Measurements from ENCODE around the gene MYADML2.
A peak's percentile ranks its signal among the peaks of the same experiment; 100 is the strongest.
"Not testable (repeated sequence)": the region's sequence is repeated elsewhere in the genome, so short reads cannot be mapped to it uniquely, and the experiment has no call there.

MYADML2 gene

GRCh38 chr17:81959362-81960129 lies 12.5 kb upstream of the MYADML2 start:
- peak; percentile 47 to 74 (median 56) for DNase-seq (ENCODE audit: low read depth in 3 of 3)

- DNase-seq (ENCODE audit: low read depth in 3 of 3), result no peak
Observed at GRCh38 chr17:81958633-81959342, 11.8 kb upstream of the MYADML2 start.

GRCh38 chr17:81957691-81958432 lies 10.8 kb upstream of the MYADML2 start:
- DNase-seq (ENCODE audit: low read depth in 3 of 3), result no peak

GRCh38 chr17:81956607-81957589 lies 9.9 kb upstream of the MYADML2 start:
- DNase-seq (ENCODE audit: low read depth in 3 of 3), result no peak

- no peak for DNase-seq (ENCODE audit: low read depth in 3 of 3)
Observed at GRCh38 chr17:81955756-81956544, 8.9 kb upstream of the MYADML2 start.

- DNase-seq (ENCODE audit: low read depth in 3 of 3), result no peak
Observed at GRCh38 chr17:81955058-81955681, 8.1 kb upstream of the MYADML2 start.

GRCh38 chr17:81954131-81955057 lies 7.4 kb upstream of the MYADML2 start:
- DNase-seq (ENCODE audit: low read depth in 3 of 3), result no peak

- DNase-seq (ENCODE audit: low read depth in 3 of 3), result not testable (repeated sequence)
Observed at GRCh38 chr17:81953443-81953842, 6.4 kb upstream of the MYADML2 start.

GRCh38 chr17:81952792-81953228 lies 5.8 kb upstream of the MYADML2 start:
- DNase-seq (ENCODE audit: low read depth in 3 of 3), result no peak

- no peak for DNase-seq (ENCODE audit: low read depth in 3 of 3)
Observed at GRCh38 chr17:81951785-81952684, 5.0 kb upstream of the MYADML2 start.

GRCh38 chr17:81950501-81950900 lies 3.5 kb upstream of the MYADML2 start:
- no peak for DNase-seq (ENCODE audit: low read depth in 3 of 3)

- DNase-seq (ENCODE audit: low read depth in 3 of 3), result no peak
Observed at GRCh38 chr17:81948635-81949378, 1.8 kb upstream of the MYADML2 start.

GRCh38 chr17:81944858-81945257 lies 2.2 kb downstream of the MYADML2 start:
- no peak for DNase-seq (ENCODE audit: low read depth in 3 of 3)

GRCh38 chr17:81942167-81942553 lies 4.9 kb downstream of the MYADML2 start:
- DNase-seq (ENCODE audit: low read depth in 3 of 3), result no peak

GRCh38 chr17:81941484-81942166 lies 5.4 kb downstream of the MYADML2 start:
- DNase-seq (ENCODE audit: low read depth in 3 of 3), result no peak

Measured in stimulated activated CD4-positive, alpha-beta T cell treated with anti-CD3 and anti-CD28 coated beads, TNF-alpha, amount 100 ng/mL, for 24 hours (primary cell).